ENCODE data around the gene PTGIR.

PTGIR gene

DNA sequence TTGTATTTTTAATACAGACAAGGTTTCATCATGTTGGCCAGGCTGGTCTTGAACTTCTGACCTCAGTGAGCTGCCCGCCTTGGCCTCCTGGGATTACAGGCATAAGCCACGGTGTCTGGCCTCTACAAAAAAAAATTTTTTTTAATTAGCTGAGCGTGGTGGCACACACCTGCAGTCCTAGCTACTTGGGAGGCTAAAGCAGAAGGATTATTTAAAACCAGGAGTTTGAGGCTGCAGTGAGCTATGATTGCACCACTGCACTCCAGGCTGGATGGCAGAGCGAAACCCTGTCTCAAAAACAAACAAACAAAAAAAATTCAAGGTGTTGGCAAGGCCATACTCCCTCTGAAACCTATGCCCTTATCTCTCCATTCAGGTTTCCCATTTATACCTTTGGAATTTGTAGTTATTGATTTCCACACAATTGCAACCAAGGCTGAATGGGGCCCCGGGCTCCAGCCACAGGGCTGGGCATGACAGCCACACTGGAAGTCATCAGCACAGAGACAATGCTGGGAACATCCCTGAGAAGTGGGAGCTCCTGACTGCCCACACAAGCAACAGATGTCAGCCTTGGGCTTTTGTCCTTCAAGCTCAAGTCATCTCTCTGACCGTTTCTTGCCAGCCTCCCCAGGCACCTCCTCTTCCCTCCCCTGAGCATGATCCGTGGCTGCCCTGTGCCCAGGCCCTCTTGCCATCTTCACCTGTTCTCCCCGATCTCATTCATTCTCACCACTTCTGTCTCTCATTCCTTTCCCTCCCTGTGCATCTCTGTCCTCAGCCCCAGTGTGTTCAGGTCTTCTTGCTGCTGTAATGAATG is 51.0 kb downstream of the PTGIR start:
- H3K9me3 ChIP-seq (ENCODE audit: severe bottlenecking): no peaks in the 10 kb centered on the region
- H3K27ac ChIP-seq: peak overlapping the region; percentile 54
- DNase-seq: peak; percentile 21
- no peaks in the 10 kb centered on the region for H3K36me3 ChIP-seq
- TF ChIP-seq, protein P1, sequence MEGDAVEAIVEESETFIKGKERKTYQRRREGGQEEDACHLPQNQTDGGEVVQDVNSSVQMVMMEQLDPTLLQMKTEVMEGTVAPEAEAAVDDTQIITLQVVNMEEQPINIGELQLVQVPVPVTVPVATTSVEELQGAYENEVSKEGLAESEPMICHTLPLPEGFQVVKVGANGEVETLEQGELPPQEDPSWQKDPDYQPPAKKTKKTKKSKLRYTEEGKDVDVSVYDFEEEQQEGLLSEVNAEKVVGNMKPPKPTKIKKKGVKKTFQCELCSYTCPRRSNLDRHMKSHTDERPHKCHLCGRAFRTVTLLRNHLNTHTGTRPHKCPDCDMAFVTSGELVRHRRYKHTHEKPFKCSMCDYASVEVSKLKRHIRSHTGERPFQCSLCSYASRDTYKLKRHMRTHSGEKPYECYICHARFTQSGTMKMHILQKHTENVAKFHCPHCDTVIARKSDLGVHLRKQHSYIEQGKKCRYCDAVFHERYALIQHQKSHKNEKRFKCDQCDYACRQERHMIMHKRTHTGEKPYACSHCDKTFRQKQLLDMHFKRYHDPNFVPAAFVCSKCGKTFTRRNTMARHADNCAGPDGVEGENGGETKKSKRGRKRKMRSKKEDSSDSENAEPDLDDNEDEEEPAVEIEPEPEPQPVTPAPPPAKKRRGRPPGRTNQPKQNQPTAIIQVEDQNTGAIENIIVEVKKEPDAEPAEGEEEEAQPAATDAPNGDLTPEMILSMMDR (IDR thresholded peaks at IDR 0.05; ENCODE audit: low read depth, low read length): no peak
- peak overlapping the region; percentile 24 for H3K4me3 ChIP-seq (ENCODE audit: low read depth, low read length)
- no peaks in the 10 kb centered on the region for H3K27me3 ChIP-seq (ENCODE audit: insufficient read depth, low read depth, severe bottlenecking)

DNA sequence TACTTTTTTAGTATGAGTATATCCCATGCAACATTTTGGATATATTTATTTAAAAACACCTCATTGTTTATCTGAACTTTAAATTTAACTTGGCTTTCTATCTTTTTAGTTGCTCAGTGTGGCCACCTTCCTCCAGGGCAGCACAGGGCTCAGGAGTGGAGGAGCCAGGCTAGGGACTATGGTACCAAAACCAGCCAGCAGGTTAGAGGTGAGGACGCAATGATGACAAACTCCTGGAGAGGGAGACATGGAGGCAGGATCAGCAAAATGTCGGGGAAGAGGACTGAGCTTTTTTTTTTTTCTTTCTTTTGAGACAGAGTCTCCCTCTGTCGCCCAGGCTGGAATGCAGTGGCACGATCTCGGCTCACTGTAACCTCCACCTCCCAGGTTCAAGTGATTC is 53.4 kb downstream of the PTGIR start:
- TF ChIP-seq, protein P1 (IDR thresholded peaks at IDR 0.05; ENCODE audit: low read depth, low read length): peak; percentile 54
- no peaks in the 10 kb centered on the region for H3K9me3 ChIP-seq (ENCODE audit: severe bottlenecking)
- no peaks in the 10 kb centered on the region for H3K27me3 ChIP-seq (ENCODE audit: insufficient read depth, low read depth, severe bottlenecking)
- no peaks in the 10 kb centered on the region for H3K36me3 ChIP-seq
- no peak overlapping the region for H3K4me3 ChIP-seq (ENCODE audit: low read depth, low read length)
- DNase-seq: peak; percentile 75
- no peak overlapping the region for H3K27ac ChIP-seq

Measured in WERI-Rb-1 (cell line).